ENCODE data around the gene MARCKS. TPM values are rescaled to one million over a fixed set of nuclear protein-coding genes. Genes with fewer than 3 reads are reported as not detected.

Gene MARCKS
- total and polyA plus RNA-seq, 12 donors = 6.7 to 65.2 (median 15.6) TPM

- peak overlapping the region; percentile 22 to 93 (median 76) for H3K4me3 ChIP-seq
- H3K36me3 ChIP-seq = peaks cover 0 to 4% (median 0%) of the 10 kb centered on the region in 9 donors
- DNase-seq (peak; percentile 9 to 30), ATAC-seq (no peak)
- no peaks in the 10 kb centered on the region for H3K9me3 ChIP-seq
- H3K27ac ChIP-seq = peak overlapping the region; percentile 44 to 99 (median 94)
- TF ChIP-seq CTCF (IDR thresholded peaks at IDR 0.05) = no peak
- intact Hi-C loops (cut with DNase I) = loop anchor here (2.0 to 10.0 kb wide), 23 partner anchors 52 to 1073 kb away; no protein-coding TSS in a partner anchor
- H3K27me3 ChIP-seq = peaks cover 0 to 9% (median 0%) of the 10 kb centered on the region in 7 donors
- WGBS, 2 donors = 1% methylated on average over 27 of the region's 27 CpGs
- H3K4me1 ChIP-seq = peaks cover 0 to 33% (median 21%) of the 10 kb centered on the region in 9 donors
These were observed 1.4 kb upstream of the MARCKS start for GRCh38 chr6:113855500-113856374.

GRCh38 chr6:113856375-113856624, 845 bp upstream of the MARCKS start:
- H3K27ac ChIP-seq = peak overlapping the region; percentile 44 to 99 (median 94)
- no peak for TF ChIP-seq CTCF (IDR thresholded peaks at IDR 0.05)
- peaks cover 0 to 9% (median 0%) of the 10 kb centered on the region in 7 donors for H3K27me3 ChIP-seq
- H3K4me3 ChIP-seq = peak overlapping the region; percentile 15 to 93 (median 76)
- H3K36me3 ChIP-seq = peaks cover 0 to 9% (median 0%) of the 10 kb centered on the region in 9 donors
- H3K4me1 ChIP-seq = peaks cover 0 to 34% (median 23%) of the 10 kb centered on the region in 9 donors
- no peaks in the 10 kb centered on the region for H3K9me3 ChIP-seq
- intact Hi-C loops (cut with DNase I) = loop anchor here (2.0 to 10.0 kb wide), 22 partner anchors 51 to 1074 kb away; no protein-coding TSS in a partner anchor
- no peak for DNase-seq
- whole genome bisulfite sequencing, 2 donors = 0% methylated on average over 10 of the region's 10 CpGs
- no peak for ATAC-seq

GRCh38 chr6:113857556-113858479, 673 bp downstream of the MARCKS start:
- intact Hi-C loops (cut with DNase I) = loop anchor here (2.0 to 10.0 kb wide), 23 partner anchors 49 to 1076 kb away; no protein-coding TSS in a partner anchor
- Histone ChIP-seq H3K27ac (peak overlapping the region; percentile 92 to 99 (median 94)), H3K4me1 (peaks cover 0 to 49% (median 28%) of the 10 kb centered on the region in 9 donors), H3K36me3 (peaks cover 0 to 23% (median 0%) of the 10 kb centered on the region in 9 donors), H3K4me3 (peak overlapping the region; percentile 70 to 93 (median 76)), H3K9me3 (no peaks in the 10 kb centered on the region), H3K27me3 (peaks cover 0 to 9% (median 0%) of the 10 kb centered on the region in 7 donors)
- TF ChIP-seq CTCF (IDR thresholded peaks at IDR 0.05) = no peak
- peak in 5 of 8 donors; percentile 8 to 38 (median 27) for ATAC-seq
- peak; percentile 33 to 44 for DNase-seq
- WGBS, 2 donors = 1% methylated on average over 43 of the region's 43 CpGs

Measured in heart right ventricle (tissue), 16 donors.